AG04450 (cell line): ENCODE data around the gene RAPGEF3. TPM values are rescaled to one million over a fixed set of nuclear protein-coding genes. Genes with fewer than 3 reads are reported as not detected.
A peak's percentile ranks its signal among the peaks of the same experiment; 100 is the strongest.

Experiments
- CTCF ChIA-PET: fragments of 300-600, 350-600 bp; formaldehyde crosslinking; extraction: SDS; loops from one replicate; lab custom pipeline; 2022; ENCODE audit warnings: antibody characterized with exemption, inconsistent platforms; lab: Charles Lee
- POLR2A ChIA-PET: fragments of 350-600 bp; formaldehyde crosslinking; extraction: SDS; loops from one replicate; lab custom pipeline; 2021; ENCODE audit warnings: antibody characterized with exemption, inconsistent platforms; lab: Yijun Ruan, JAX
- DNase-seq: peaks from one replicate; pipeline ENCODE4 v3.0.0-alpha.2; 2011; ENCODE audit warnings: low read depth, low spot score
- H3K27ac ChIP-seq: one replicate; pipeline ENCODE4 v1.5.1; 2012; ENCODE audit warnings: low read depth, low read length, control low read depth
- H3K27me3 ChIP-seq: one replicate; pipeline ENCODE4 v1.6.0; 2012; ENCODE audit warnings: low read length; ENCODE audit not compliant: control insufficient read depth, insufficient read depth
- H3K4me3 ChIP-seq: 2 replicates; pipeline ENCODE4 v1.5.1; 2011; ENCODE audit warnings: mild to moderate bottlenecking, low read depth, low read length, control low read depth
- H3K9me3 ChIP-seq: 2 replicates; pipeline ENCODE4 v1.5.1; 2012; ENCODE audit warnings: low read length; ENCODE audit not compliant: control insufficient read depth, insufficient read depth
- CTCF ChIP-seq: IDR thresholded peaks from 2 replicates; pipeline ENCODE4 v1.5.1; 2011; ENCODE audit warnings: low read depth, low read length, control low read depth, inconsistent platforms
- polyA plus RNA-seq: library from polyadenylated mRNA; depleted of rRNA; stranded (reverse); fragments of >200 nt; gene quantifications from 2 replicates; pipeline ENCODE4 v1.2.3, GENCODE V29; 2011

Gene RAPGEF3
- polyA plus RNA-seq, 1 experiment, result 1.7 TPM

DNA sequence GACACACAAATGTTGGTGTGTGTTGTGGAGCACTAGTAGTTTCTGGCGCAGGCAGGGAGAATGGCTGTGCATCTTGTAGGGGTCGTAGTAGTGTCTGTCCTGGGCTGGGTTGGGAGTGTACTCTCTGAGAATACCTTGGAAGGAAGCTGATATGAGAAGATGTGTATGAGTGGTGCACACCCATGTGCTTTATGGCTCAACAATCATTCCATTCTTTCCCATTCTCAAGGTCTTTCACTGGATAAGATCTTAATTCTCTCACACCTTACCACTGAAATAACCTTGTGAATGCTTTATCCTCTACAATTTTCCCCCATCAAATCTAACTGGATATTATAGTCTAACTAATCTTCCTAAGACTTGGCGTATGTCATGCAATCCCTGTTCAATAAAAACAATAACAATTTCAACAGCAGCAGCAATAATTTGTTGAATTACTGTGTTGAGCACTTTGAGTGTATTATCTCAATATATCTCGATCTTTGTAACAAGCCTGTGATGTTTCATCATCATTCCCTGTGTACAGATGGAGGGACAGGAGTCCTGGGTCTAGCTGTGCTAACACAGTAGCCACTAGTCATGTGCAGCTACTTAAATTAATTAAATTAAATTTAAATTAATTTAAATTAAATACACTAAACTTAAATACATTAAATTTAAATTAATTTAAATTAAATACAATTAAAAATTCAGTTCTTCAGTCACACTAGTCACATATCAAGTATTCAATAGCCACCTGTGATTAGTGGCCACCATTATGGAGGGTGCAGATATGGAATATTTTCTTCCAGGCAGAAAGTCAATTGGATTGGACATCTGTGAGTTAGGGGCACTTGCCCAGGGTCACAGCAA lies 10.8 kb upstream of the RAPGEF3 start:
- Histone ChIP-seq H3K27ac (no peak overlapping the region), H3K27me3 (no peaks in the 10 kb centered on the region), H3K4me3 (no peak overlapping the region), H3K9me3 (no peaks in the 10 kb centered on the region)
- DNase-seq, result no peak
- CTCF ChIA-PET, result interaction anchor here (0.6 to 6.6 kb wide), 11 partner anchors 8 to 180 kb away, joined by 3 to 86 read pairs (median 4); no protein-coding TSS in a partner anchor
- POLR2A ChIA-PET, result no interaction called here
- no peak for TF ChIP-seq CTCF

DNA sequence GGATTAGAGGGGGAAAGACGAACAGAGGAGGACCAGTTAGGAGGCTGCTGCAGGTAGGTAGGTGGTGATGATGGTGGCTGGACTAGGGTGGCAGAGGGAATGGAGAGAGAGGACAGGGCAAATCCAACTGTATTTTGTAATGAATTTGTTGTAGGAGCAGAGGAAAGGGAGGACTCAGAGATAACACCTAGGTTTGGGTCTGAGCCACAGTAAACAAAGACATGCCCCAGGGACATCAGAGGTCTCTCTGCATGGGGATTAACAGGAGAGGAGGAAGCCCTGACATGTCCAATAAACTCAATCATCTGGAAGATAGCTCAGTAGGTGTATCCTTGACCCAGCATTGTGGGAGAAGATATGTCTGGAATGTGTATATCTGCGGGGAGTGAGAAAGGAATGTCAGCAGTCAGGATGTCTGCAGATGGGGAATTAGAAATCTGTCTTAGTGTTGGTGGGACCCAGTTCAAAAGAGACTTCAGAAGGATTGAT lies 9.7 kb upstream of the RAPGEF3 start:
- no peak for DNase-seq
- no peak for TF ChIP-seq CTCF
- ChIA-PET POLR2A (interaction anchor here (1.7 kb wide), 1 partner anchor 16 kb away, joined by 5 read pairs; no protein-coding TSS in a partner anchor), CTCF (interaction anchor here (0.7 to 6.6 kb wide), 13 partner anchors 9 to 868 kb away, joined by 3 to 86 read pairs (median 4); no protein-coding TSS in a partner anchor)
- no peaks in the 10 kb centered on the region for H3K27me3 ChIP-seq
- H3K9me3 ChIP-seq, result no peaks in the 10 kb centered on the region
- H3K4me3 ChIP-seq, result no peak overlapping the region
- no peak overlapping the region for H3K27ac ChIP-seq

DNA sequence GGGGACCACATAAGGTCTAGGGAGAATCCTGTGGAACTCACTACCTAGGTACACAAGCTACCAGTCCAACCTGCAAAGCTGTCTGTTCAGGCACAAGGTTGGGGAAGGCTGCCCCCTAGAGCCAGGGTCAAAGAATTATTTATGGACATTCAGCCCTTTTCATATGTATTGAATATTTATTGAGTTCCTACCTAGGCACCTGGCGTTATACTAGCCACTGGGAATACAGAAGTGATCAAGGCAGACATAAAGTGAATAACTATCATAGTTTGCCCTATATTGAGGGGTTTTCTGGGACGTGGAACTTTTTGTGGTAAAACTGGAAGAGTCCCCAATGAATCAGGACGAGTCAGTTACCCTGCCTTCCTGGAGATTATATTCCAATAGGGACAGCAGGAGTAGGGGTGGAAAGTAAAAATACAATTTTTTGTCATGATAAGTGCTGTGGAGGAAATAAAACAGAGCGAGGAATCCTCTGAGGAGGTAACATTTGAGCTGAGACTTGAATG lies 8.6 kb upstream of the RAPGEF3 start:
- TF ChIP-seq CTCF, result peak; percentile 54
- H3K27me3 ChIP-seq, result no peaks in the 10 kb centered on the region

GRCh38 chr12:47766502-47767215 lies 8.0 kb upstream of the RAPGEF3 start:
- H3K27ac ChIP-seq, result no peak overlapping the region
- no peak for DNase-seq
- POLR2A ChIA-PET, result no interaction called here
- H3K4me3 ChIP-seq, result no peak overlapping the region
- no peaks in the 10 kb centered on the region for H3K9me3 ChIP-seq
- no peaks in the 10 kb centered on the region for H3K27me3 ChIP-seq
- CTCF ChIA-PET, result interaction anchor here (0.5 to 6.6 kb wide), 20 partner anchors 9 to 938 kb away, joined by 3 to 86 read pairs (median 4); partner anchors contain the start of genes ENDOU, RAPGEF3 and VDR
- TF ChIP-seq CTCF, result no peak

More for the DNA sequence above, 8.6 kb upstream of the RAPGEF3 start:
- ChIA-PET CTCF (interaction anchor here (0.6 to 6.6 kb wide), 20 partner anchors 9 to 938 kb away, joined by 3 to 86 read pairs (median 4); partner anchors contain the start of genes RAPGEF3 and VDR), POLR2A (interaction anchor here (0.5 to 1.7 kb wide), 2 partner anchors 15 to 131 kb away, joined by 3 to 5 read pairs; no protein-coding TSS in a partner anchor)
- Histone ChIP-seq H3K27ac (no peak overlapping the region), H3K4me3 (no peak overlapping the region), H3K9me3 (no peaks in the 10 kb centered on the region)
- no peak for DNase-seq
